ENCODE results near the gene FAM111A.

The FAM111A gene

GRCh38 chr11:59141673-59142460 lies 789 bp upstream of the FAM111A start:
- DNase-seq (ENCODE audit: low read depth in 2 of 2) = no peak

GRCh38 chr11:59144096-59144495 lies 1.4 kb downstream of the FAM111A start:
- no peak for DNase-seq (ENCODE audit: low read depth in 2 of 2)

- peak; percentile 41 for DNase-seq (ENCODE audit: low read depth in 2 of 2)
Observed at GRCh38 chr11:59144579-59145345, 2.1 kb downstream of the FAM111A start.

GRCh38 chr11:59145534-59145933 lies 2.9 kb downstream of the FAM111A start:
- no peak for DNase-seq (ENCODE audit: low read depth in 2 of 2)

GRCh38 chr11:59151761-59152160 lies 9.1 kb downstream of the FAM111A start:
- no peak for DNase-seq (ENCODE audit: low read depth in 2 of 2)

GRCh38 chr11:59152312-59152951 lies 9.8 kb downstream of the FAM111A start:
- no peak for DNase-seq (ENCODE audit: low read depth in 2 of 2)

- DNase-seq (ENCODE audit: low read depth in 2 of 2) = no peak
Observed at GRCh38 chr11:59154610-59155009, 12.0 kb downstream of the FAM111A start.

GRCh38 chr11:59157433-59157832 lies 14.8 kb downstream of the FAM111A start:
- DNase-seq (ENCODE audit: low read depth in 2 of 2) = no peak

GRCh38 chr11:59158206-59159068 lies 15.8 kb downstream of the FAM111A start:
- DNase-seq (ENCODE audit: low read depth in 2 of 2) = no peak

GRCh38 chr11:59164028-59164427 lies 21.4 kb downstream of the FAM111A start:
- DNase-seq (ENCODE audit: low read depth in 2 of 2) = no peak

GRCh38 chr11:59171508-59172322 lies 29.1 kb downstream of the FAM111A start, which contains the start of gene DTX4:
DTX4 (plus strand) TSS chr11:59172132; CDS start chr11:59172596, 464 bp downstream.
- DNase-seq (ENCODE audit: low read depth in 2 of 2) = peak; percentile 68 to 80

GRCh38 chr11:59172345-59173079 lies 29.9 kb downstream of the FAM111A start:
- DNase-seq (ENCODE audit: low read depth in 2 of 2) = no peak

- DNase-seq (ENCODE audit: low read depth in 2 of 2) = no peak
Observed at GRCh38 chr11:59173080-59173963, 30.7 kb downstream of the FAM111A start.

- DNase-seq (ENCODE audit: low read depth in 2 of 2) = no peak
Observed at GRCh38 chr11:59173964-59174663, 31.5 kb downstream of the FAM111A start.

- DNase-seq (ENCODE audit: low read depth in 2 of 2) = no peak
Observed at GRCh38 chr11:59174664-59175033, 32.0 kb downstream of the FAM111A start.

GRCh38 chr11:59175091-59175501 lies 32.4 kb downstream of the FAM111A start:
- no peak for DNase-seq (ENCODE audit: low read depth in 2 of 2)

GRCh38 chr11:59176330-59176729 lies 33.7 kb downstream of the FAM111A start:
- DNase-seq (ENCODE audit: low read depth in 2 of 2) = no peak

- DNase-seq (ENCODE audit: low read depth in 2 of 2) = no peak
Observed at GRCh38 chr11:59178402-59178801, 35.7 kb downstream of the FAM111A start.

Measured in stimulated activated CD8-positive, alpha-beta memory T cell treated with anti-CD3 and anti-CD28 coated beads, Interleukin-7, amount 100 ng/mL, for 1 hour (primary cell).